Stimulated activated memory B cell treated with anti-CD40 and anti-IgM and Interleukin-4, amounts not matched to agents 10 μg/mL and 1 μg/mL and 100 μg/mL, for 72 hours (primary cell): ENCODE data around the gene TBC1D17.

ENCODE experiments used
- ATAC-seq: fragments of 150-1000 bp; cut with Tn5 transposase; 2 replicates; pipeline ENCODE4 v1.10.0; 2021
- H3K27ac Mint-ChIP-seq: one replicate; pipeline ENCODE4 v1.8.0; 2022; ENCODE audit warnings: mild to moderate bottlenecking, mixed read lengths
- H3K27me3 Mint-ChIP-seq: one replicate; pipeline ENCODE4 v1.8.0; 2022; ENCODE audit warnings: mixed read lengths
- H3K36me3 Mint-ChIP-seq: one replicate; pipeline ENCODE4 v1.8.0; 2022; ENCODE audit warnings: mixed read lengths
- H3K4me1 Mint-ChIP-seq: one replicate; pipeline ENCODE4 v1.8.0; 2022; ENCODE audit warnings: mixed read lengths
- H3K4me3 Mint-ChIP-seq: one replicate; pipeline ENCODE4 v1.8.0; 2022; ENCODE audit warnings: mild to moderate bottlenecking, moderate library complexity, mixed read lengths
- H3K9me3 Mint-ChIP-seq: one replicate; pipeline ENCODE4 v1.8.0; 2022; ENCODE audit warnings: mixed read lengths

The TBC1D17 gene

GRCh38 chr19:49906879-49907564 is 29.5 kb downstream of the TBC1D17 start:
- Mint-ChIP-seq H3K36me3 (peaks cover 48% of the 10 kb centered on the region), H3K27me3 (no peaks in the 10 kb centered on the region), H3K4me1 (peaks cover 80% of the 10 kb centered on the region), H3K27ac (peak overlapping the region; percentile 91), H3K4me3 (peak overlapping the region; percentile 50), H3K9me3 (no peaks in the 10 kb centered on the region)
- peak; percentile 39 for ATAC-seq

GRCh38 chr19:49907745-49908446 is 30.4 kb downstream of the TBC1D17 start:
- Mint-ChIP-seq H3K4me3 (peak overlapping the region; percentile 50), H3K36me3 (peaks cover 54% of the 10 kb centered on the region), H3K27ac (peak overlapping the region; percentile 91), H3K27me3 (no peaks in the 10 kb centered on the region), H3K9me3 (no peaks in the 10 kb centered on the region), H3K4me1 (peaks cover 87% of the 10 kb centered on the region)
- ATAC-seq = peak; percentile 53

DNA sequence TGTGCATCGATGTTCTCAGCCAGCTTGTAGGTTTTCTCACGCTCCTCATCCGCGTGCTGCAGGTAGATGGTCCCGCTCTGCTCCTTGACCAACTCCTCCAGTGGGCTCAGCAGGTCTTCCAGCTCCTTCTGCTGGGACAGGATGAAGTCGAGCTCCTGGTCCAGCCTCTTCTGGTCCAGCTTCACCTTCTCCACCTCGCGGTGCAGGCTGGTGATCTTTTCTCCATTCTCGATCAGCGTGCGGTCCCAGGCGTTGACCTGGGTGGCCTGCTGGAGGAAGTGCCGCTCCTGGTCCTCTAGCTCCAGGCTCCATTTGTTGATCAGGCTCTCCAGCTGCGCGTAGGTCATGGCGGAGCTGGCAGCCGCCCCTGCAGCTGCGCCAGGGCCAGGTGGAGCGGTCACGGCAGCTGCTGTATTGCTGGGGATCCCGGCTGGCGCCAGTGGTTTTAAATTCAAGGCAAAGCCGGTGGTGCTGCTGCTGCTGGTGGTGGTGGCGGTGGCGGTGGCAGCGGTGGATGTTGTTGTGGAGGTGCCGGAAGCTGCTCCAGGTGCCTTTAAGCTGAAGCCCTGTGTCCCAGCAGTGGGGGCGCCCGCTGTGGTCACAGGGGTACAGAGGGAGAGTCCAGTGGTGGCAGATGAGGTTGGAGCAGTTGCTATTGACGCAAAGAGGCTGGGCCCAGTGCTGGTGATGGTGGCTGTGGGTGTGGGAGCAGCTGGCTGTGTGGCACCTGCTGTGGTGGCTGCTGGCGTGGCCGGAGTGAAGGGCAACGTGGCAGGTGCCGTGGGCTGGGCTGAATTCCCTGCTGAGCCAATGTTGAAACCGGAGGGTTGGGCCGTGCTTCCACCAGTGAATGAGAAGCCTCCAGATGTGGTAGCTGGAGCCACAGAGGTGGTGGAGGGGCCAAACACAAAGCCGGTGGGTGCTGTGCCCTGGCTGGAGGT is 31.2 kb downstream of the TBC1D17 start:
- Mint-ChIP-seq H3K27me3 (no peaks in the 10 kb centered on the region), H3K36me3 (peaks cover 62% of the 10 kb centered on the region), H3K9me3 (no peaks in the 10 kb centered on the region), H3K27ac (peak overlapping the region; percentile 91), H3K4me3 (peak overlapping the region; percentile 44), H3K4me1 (peaks cover 87% of the 10 kb centered on the region)
- ATAC-seq = no peak

- Mint-ChIP-seq H3K27ac (peak overlapping the region; percentile 91), H3K27me3 (no peaks in the 10 kb centered on the region), H3K4me3 (no peak overlapping the region), H3K36me3 (peaks cover 73% of the 10 kb centered on the region), H3K4me1 (peaks cover 90% of the 10 kb centered on the region), H3K9me3 (no peaks in the 10 kb centered on the region)
- no peak for ATAC-seq
Measured at GRCh38 chr19:49910179-49910578, 32.7 kb downstream of the TBC1D17 start.

GRCh38 chr19:49911381-49912145 is 34.1 kb downstream of the TBC1D17 start:
- H3K27ac Mint-ChIP-seq = peak overlapping the region; percentile 91
- H3K4me1 Mint-ChIP-seq = peaks cover 86% of the 10 kb centered on the region
- H3K27me3 Mint-ChIP-seq = no peaks in the 10 kb centered on the region
- peak; percentile 86 for ATAC-seq
- no peaks in the 10 kb centered on the region for H3K9me3 Mint-ChIP-seq
- peaks cover 68% of the 10 kb centered on the region for H3K36me3 Mint-ChIP-seq
- peak overlapping the region; percentile 55 for H3K4me3 Mint-ChIP-seq

GRCh38 chr19:49912965-49913685 is 35.6 kb downstream of the TBC1D17 start:
- H3K9me3 Mint-ChIP-seq = no peaks in the 10 kb centered on the region
- ATAC-seq = peak; percentile 2
- H3K27ac Mint-ChIP-seq = peak overlapping the region; percentile 91
- H3K27me3 Mint-ChIP-seq = no peaks in the 10 kb centered on the region
- H3K36me3 Mint-ChIP-seq = peaks cover 65% of the 10 kb centered on the region
- H3K4me1 Mint-ChIP-seq = peaks cover 86% of the 10 kb centered on the region
- H3K4me3 Mint-ChIP-seq = peak overlapping the region; percentile 73

DNA sequence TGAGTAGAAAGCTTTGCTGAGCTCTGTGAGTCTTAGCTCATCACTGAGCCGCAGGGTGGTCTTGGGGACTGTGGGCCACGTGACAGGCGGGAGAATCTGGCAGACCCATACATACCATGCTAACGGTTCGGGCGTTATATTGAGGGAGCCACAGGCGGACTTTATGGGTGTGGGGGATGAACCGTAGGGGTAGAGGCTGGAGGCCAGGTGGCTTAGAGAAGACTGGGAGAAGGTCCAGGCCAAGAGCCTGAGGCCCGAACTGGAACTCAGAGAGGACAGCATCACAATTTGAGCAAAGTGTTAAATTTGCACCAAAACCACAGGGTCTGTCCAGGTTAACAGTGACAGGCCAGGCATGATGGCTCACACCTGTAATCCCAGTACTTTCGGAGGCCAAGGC is 36.2 kb downstream of the TBC1D17 start:
- Mint-ChIP-seq H3K27me3 (no peaks in the 10 kb centered on the region), H3K36me3 (peaks cover 65% of the 10 kb centered on the region), H3K4me1 (peaks cover 86% of the 10 kb centered on the region), H3K4me3 (peak overlapping the region; percentile 73), H3K27ac (peak overlapping the region; percentile 91), H3K9me3 (no peaks in the 10 kb centered on the region)
- no peak for ATAC-seq

GRCh38 chr19:49915271-49915670 is 37.8 kb downstream of the TBC1D17 start:
- Mint-ChIP-seq H3K27me3 (no peaks in the 10 kb centered on the region), H3K4me3 (peak overlapping the region; percentile 27), H3K27ac (peak overlapping the region; percentile 91), H3K4me1 (peaks cover 90% of the 10 kb centered on the region), H3K36me3 (peaks cover 60% of the 10 kb centered on the region), H3K9me3 (no peaks in the 10 kb centered on the region)
- ATAC-seq = no peak

DNA sequence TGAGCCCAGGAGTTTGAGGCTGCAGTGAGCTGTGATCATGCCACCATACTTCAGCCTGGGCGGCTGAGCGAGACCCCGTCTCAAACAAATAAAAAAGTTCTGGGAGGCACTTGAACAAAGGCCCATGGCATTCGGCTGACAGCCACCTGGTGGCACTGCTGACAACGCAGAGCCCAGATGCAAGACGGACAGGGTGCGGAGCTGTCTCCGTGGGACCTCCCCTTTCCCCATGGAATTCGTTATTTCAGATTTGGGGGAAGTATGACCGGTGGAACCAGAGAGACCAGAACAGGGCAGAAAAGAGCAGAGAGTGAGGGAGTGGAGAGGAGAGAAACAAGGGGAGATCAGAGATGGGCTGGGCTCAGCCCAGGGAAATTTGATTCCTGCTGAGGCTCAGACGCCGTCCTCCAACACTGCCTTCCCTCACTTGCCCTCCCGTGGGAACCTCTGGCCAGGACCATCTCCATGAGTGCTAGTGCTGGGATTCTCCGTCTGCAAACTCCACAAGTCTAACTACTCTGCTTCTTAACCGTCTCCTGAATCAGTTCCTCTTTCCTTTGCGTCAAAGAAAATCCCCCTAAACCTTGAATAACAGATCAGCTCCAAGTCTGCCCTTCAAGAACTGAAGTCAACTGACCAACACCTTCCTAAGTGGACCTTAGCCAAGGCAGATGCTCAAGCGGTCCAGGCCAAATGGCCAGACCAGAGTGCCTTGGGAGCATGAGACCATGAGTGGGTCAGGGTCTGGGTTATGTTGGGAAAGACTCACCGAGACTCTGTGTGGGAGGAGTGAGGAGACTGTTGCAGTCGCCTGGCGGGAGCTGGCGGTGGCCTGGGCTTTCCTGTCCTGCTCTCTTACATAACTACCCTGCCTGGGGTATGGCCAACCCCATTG is 39.6 kb downstream of the TBC1D17 start:
- Mint-ChIP-seq H3K4me1 (peaks cover 90% of the 10 kb centered on the region), H3K9me3 (no peaks in the 10 kb centered on the region), H3K36me3 (peaks cover 78% of the 10 kb centered on the region), H3K27me3 (no peaks in the 10 kb centered on the region), H3K27ac (peak overlapping the region; percentile 92), H3K4me3 (peak overlapping the region; percentile 74)
- peak; percentile 73 for ATAC-seq

- H3K27ac Mint-ChIP-seq = peak overlapping the region; percentile 92
- no peaks in the 10 kb centered on the region for H3K27me3 Mint-ChIP-seq
- H3K9me3 Mint-ChIP-seq = no peaks in the 10 kb centered on the region
- ATAC-seq = no peak
- peaks cover 90% of the 10 kb centered on the region for H3K4me1 Mint-ChIP-seq
- H3K4me3 Mint-ChIP-seq = no peak overlapping the region
- peaks cover 72% of the 10 kb centered on the region for H3K36me3 Mint-ChIP-seq
Measured at GRCh38 chr19:49918089-49918488, 40.6 kb downstream of the TBC1D17 start.

DNA sequence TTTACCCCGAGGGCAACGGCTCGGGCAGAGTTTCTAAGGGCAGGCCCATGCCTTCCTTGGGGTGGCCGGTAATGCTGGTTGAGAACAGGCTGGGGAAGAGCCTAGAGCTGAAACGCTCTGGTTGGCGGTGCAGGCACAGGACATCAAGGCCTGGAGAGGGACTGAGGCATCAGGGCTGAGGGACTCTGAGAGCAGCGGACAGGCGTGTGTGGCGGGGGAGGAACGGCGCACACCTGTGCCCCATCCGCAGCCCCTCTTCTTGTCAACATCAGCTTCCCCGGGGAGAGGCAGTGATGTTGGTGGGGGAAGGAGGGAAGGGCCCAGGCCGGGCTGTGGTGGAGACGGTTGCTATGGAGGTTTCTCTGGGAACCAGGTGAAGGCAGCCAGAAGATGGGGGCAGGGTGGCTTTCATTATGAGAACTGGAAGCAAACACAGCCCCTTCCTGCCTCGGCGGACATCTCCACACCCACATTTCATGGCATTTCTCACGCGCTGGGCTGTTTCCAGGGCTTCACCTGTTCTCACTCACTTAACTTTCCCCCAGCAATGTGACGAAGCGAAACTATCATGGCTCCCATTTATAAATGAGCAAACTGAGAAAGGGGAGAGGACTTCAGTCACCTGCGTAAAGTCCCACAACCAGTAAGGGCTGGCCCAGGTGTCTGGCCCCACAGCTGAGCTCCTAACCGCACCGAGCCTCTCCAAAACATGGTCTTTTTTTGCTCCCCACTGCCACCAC is 43.3 kb downstream of the TBC1D17 start:
- peaks cover 68% of the 10 kb centered on the region for H3K36me3 Mint-ChIP-seq
- H3K27me3 Mint-ChIP-seq = no peaks in the 10 kb centered on the region
- peak overlapping the region; percentile 19 for H3K4me3 Mint-ChIP-seq
- ATAC-seq = peak; percentile 47
- no peaks in the 10 kb centered on the region for H3K9me3 Mint-ChIP-seq
- peak overlapping the region; percentile 89 for H3K27ac Mint-ChIP-seq
- H3K4me1 Mint-ChIP-seq = peaks cover 93% of the 10 kb centered on the region

- Mint-ChIP-seq H3K9me3 (no peaks in the 10 kb centered on the region), H3K4me3 (peak overlapping the region; percentile 43), H3K27me3 (no peaks in the 10 kb centered on the region), H3K27ac (peak overlapping the region; percentile 89), H3K36me3 (peaks cover 65% of the 10 kb centered on the region), H3K4me1 (peaks cover 89% of the 10 kb centered on the region)
- ATAC-seq = no peak
Measured at GRCh38 chr19:49921871-49922795, 44.6 kb downstream of the TBC1D17 start.
